Esophagus muscularis mucosa (tissue), 4 donors: Measurements from ENCODE around the gene LTBP1. TPM values are rescaled to one million over a fixed set of nuclear protein-coding genes. Genes with fewer than 3 reads are reported as not detected.

Experiments used
- DNase-seq: peaks from one replicate; pipeline ENCODE4 v3.0.0-alpha.2; 2017; ENCODE audit errors: extremely low spot score
- H3K27ac ChIP-seq, 4 donors: fragments of 200-600 bp; sonication (generic); replicated peaks in 1 of 4; 1 replicate in 3 of 4; 2 replicates in 1 of 4; pipeline ENCODE4 v1.5.1; 2016 to 2019; ENCODE audit warnings: mild to moderate bottlenecking in 1 of 4
- H3K27me3 ChIP-seq, 4 donors: fragments of 200-600 bp; sonication (generic); one replicate each; pipeline versions ENCODE4 v1.5.1 to v1.6.0; 2016 to 2019
- H3K36me3 ChIP-seq, 4 donors: fragments of 200-600 bp; sonication (generic); one replicate each; pipeline ENCODE4 v1.5.1; 2016 to 2019
- H3K4me1 ChIP-seq, 4 donors: fragments of 200-600 bp; sonication (generic); one replicate each; pipeline ENCODE4 v1.5.1; 2016 to 2019
- H3K4me3 ChIP-seq, 4 donors: fragments of 200-600 bp; sonication (generic); 1 replicate in 2 of 4; 2 replicates in 2 of 4; pipeline ENCODE4 v1.5.1; 2016 to 2019; ENCODE audit warnings: mild to moderate bottlenecking in 4 of 4, moderate library complexity in 1 of 4
- H3K9me3 ChIP-seq, 4 donors: fragments of 200-600 bp; sonication (generic); 1 replicate in 3 of 4; 2 replicates in 1 of 4; pipeline ENCODE4 v1.5.1; 2016 to 2019
- CTCF ChIP-seq, 3 experiments: fragments of 200-600 bp in 2 of 3; fragments of 450-650 bp in 1 of 3; sonication (generic) in 2 of 3; IDR thresholded peaks; one replicate each; pipeline ENCODE4 v1.5.1; 2017 to 2019; ENCODE audit warnings: antibody characterized with exemption in 3 of 3, mild to moderate bottlenecking in 2 of 3, moderate library complexity in 1 of 3
- EP300 ChIP-seq: sonication (generic); formaldehyde crosslinking; IDR thresholded peaks from one replicate; pipeline ENCODE4 v1.6.1; 2017; ENCODE audit warnings: antibody characterized with exemption
- POLR2A ChIP-seq: fragments of 450-650 bp; IDR thresholded peaks from one replicate; pipeline ENCODE4 v1.6.1; 2017; ENCODE audit warnings: antibody characterized with exemption, moderate library complexity, mild to moderate bottlenecking, low read depth
- POLR2AphosphoS5 ChIP-seq, 2 donors: sonication (generic); formaldehyde crosslinking; IDR thresholded peaks; one replicate each; pipeline ENCODE4 v1.6.1; 2017; ENCODE audit warnings: antibody characterized with exemption in 2 of 2
- WGBS: methylation state at CpG from one replicate; pipeline ENCODE4 v1.1.5; 2018; 5-methylcytosine and 5-hydroxymethylcytosine counted together
- intact Hi-C: fragments of 100-400 bp; cut with DNase I; formaldehyde crosslinking; loops from one replicate; pipeline ENCODE4 v1.15.1; 2023
- total RNA-seq, 4 donors: library from RNA; depleted of rRNA; stranded (reverse); fragments of >200 nt; gene quantifications; one replicate each; pipeline versions ENCODE4 v1.1.0 to v1.2.1, GENCODE V29; 2016

LTBP1 gene
- total RNA-seq, 4 donors from 2014 or later = 254 to 465 (median 368) TPM

DNA sequence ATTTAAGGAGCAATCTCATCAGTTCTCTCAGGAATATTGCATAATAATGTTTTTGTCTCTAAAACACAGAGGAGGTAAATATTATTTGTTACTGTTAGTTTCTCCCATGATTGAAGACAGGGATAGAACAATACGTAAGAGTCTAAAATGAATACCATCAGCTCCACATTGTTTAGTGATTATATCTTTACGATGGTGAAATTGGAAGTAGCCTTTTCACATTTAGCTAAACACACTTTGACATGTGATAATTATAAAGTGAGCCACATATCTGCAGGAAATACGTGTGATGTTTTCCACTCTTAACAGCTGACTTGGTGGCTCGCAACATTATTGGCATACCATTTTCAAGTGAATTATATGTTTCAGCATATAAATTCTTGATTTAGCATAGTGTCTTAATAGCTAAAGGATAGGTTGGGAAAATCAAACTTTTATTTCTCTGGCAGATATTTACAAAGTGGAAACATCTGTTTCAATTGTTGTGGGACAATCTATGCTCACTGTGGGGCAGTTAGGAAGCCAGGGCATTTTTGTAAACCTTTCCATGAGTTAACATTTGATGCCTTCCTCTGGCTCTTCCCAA is 321.6 kb downstream of the LTBP1 start:
- TF ChIP-seq POLR2A (no peak), CTCF (IDR thresholded peaks at IDR 0.05) (no peak), POLR2AphosphoS5 (IDR thresholded peaks at IDR 0.05) (no peak), EP300 (no peak)
- Histone ChIP-seq H3K36me3 (peaks cover 3 to 29% (median 28%) of the 10 kb centered on the region in 4 donors), H3K4me3 (no peak overlapping the region), H3K4me1 (peaks cover 4 to 33% (median 32%) of the 10 kb centered on the region in 4 donors), H3K27me3 (no peaks in the 10 kb centered on the region), H3K9me3 (no peaks in the 10 kb centered on the region), H3K27ac (peak overlapping the region in 2 of 4 donors; percentile 8 to 16)
- WGBS = 54% methylated on average over 4 of the region's 4 CpGs
- intact Hi-C loops = loop anchor here (5.0 kb wide), 1 partner anchor 226 kb away; no protein-coding TSS in a partner anchor
- DNase-seq = no peak

DNA sequence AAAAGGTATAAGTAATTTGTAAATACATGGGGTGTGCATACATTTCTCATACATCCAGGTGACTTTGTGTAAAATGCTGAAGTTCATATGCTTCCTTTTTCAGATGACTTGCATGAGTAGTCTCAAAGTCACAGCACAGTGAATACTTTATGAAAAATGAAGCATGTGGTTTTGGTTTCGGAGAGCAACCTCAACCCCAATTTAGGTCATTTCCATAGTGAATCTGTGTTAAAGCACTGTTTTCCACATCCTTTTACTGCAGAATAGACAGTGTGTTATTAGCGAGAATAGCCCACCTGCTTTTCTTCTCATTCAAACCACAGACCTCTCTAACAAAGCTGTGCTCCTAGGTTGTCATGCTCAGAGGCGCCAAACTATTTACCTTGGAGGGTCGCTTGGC is 325.2 kb downstream of the LTBP1 start:
- no peaks in the 10 kb centered on the region for H3K9me3 ChIP-seq
- H3K4me1 ChIP-seq = peaks cover 4 to 45% (median 42%) of the 10 kb centered on the region in 4 donors
- no peak for DNase-seq
- TF ChIP-seq CTCF (IDR thresholded peaks at IDR 0.05) (no peak), POLR2A (no peak), EP300 (no peak), POLR2AphosphoS5 (IDR thresholded peaks at IDR 0.05) (no peak)
- H3K4me3 ChIP-seq = no peak overlapping the region
- no peak overlapping the region for H3K27ac ChIP-seq
- WGBS = 87% methylated on average over 4 of the region's 4 CpGs
- no peaks in the 10 kb centered on the region for H3K27me3 ChIP-seq
- H3K36me3 ChIP-seq = peaks cover 7 to 34% (median 12%) of the 10 kb centered on the region in 4 donors
- intact Hi-C loops = no loop called here

DNA sequence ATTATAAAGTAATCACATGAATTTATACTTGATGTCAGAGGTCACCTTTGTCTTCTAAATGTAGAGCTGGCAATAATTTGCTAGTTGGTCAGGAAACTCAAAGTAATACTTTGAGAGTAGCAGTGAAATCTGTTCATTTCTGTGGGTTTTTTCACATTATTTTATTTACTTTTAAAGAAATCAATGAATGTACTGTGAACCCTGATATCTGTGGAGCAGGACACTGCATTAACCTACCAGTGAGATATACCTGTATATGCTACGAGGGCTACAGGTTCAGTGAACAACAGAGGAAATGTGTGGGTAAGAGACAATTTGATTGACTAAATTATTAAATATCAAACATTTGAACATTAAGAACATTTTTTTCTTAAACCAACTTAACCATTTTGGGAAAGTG is 326.7 kb downstream of the LTBP1 start:
- H3K27me3 ChIP-seq = no peaks in the 10 kb centered on the region
- H3K4me3 ChIP-seq = no peak overlapping the region
- intact Hi-C loops = no loop called here
- peak overlapping the region in 2 of 4 donors; percentile 35 to 90 for H3K27ac ChIP-seq
- peaks cover 7 to 39% (median 9%) of the 10 kb centered on the region in 4 donors for H3K36me3 ChIP-seq
- WGBS = 94% methylated on average over 1 of the region's 1 CpG
- no peak for DNase-seq
- no peak for TF ChIP-seq CTCF (IDR thresholded peaks at IDR 0.05)
- no peak for TF ChIP-seq POLR2A
- TF ChIP-seq POLR2AphosphoS5 (IDR thresholded peaks at IDR 0.05) = no peak
- no peak for TF ChIP-seq EP300
- no peaks in the 10 kb centered on the region for H3K9me3 ChIP-seq
- H3K4me1 ChIP-seq = peaks cover 7 to 45% (median 42%) of the 10 kb centered on the region in 4 donors

DNA sequence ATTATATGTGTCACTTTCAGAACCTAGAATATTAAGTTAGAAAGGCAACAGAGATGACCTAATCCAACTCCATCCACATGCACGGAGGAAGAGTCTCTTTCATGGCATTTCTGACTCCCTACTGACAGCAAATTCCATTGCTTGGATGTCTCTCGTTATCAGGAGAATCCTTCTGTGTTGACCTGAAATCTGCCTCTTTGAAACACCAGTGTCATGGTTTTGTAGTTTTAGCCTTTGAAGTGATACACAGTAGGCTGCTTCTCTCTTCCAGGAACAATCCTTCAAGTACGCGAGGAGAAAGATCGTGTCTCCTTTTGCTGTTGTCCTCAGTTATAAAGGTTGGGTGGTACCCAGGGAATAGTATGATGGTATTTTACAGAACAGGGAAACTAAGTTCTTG is 327.8 kb downstream of the LTBP1 start:
- intact Hi-C loops = no loop called here
- no peaks in the 10 kb centered on the region for H3K9me3 ChIP-seq
- peak overlapping the region in 3 of 4 donors; percentile 88 to 90 (median 88) for H3K27ac ChIP-seq
- peaks cover 7 to 52% (median 50%) of the 10 kb centered on the region in 4 donors for H3K4me1 ChIP-seq
- H3K27me3 ChIP-seq = no peaks in the 10 kb centered on the region
- TF ChIP-seq POLR2AphosphoS5 (IDR thresholded peaks at IDR 0.05) (no peak), EP300 (no peak), POLR2A (no peak), CTCF (IDR thresholded peaks at IDR 0.05) (no peak)
- no peak for DNase-seq
- WGBS = 94% methylated on average over 5 of the region's 5 CpGs
- peaks cover 4 to 42% (median 8%) of the 10 kb centered on the region in 4 donors for H3K36me3 ChIP-seq
- H3K4me3 ChIP-seq = no peak overlapping the region
